H1 (cell line): ENCODE data around the gene AP3M1. TPM values are rescaled to one million over a fixed set of nuclear protein-coding genes. Genes with fewer than 3 reads are reported as not detected.
A peak's percentile ranks its signal among the peaks of the same experiment; 100 is the strongest.

Experiments
- CTCF ChIA-PET: fragments of 300-600 bp; sonication (Branson Sonifier 250); formaldehyde crosslinking; loops from one replicate; lab custom pipeline; 2021; ENCODE audit not compliant: partially characterized antibody; lab: Charles Lee
- POLR2A ChIA-PET: fragments of 300-600 bp; sonication (Branson Sonifier 250); formaldehyde crosslinking; loops from one replicate; lab custom pipeline; 2021; ENCODE audit warnings: inconsistent platforms; ENCODE audit not compliant: partially characterized antibody; lab: Charles Lee
- DNase-seq, 2 experiments: peaks; one replicate each; pipeline versions ENCODE4 v3.0.0 to v3.0.0-alpha.2; 2010 to 2022; ENCODE audit warnings: low spot score in 2 of 2, low read depth in 1 of 2, mixed read lengths in 1 of 2
- FAIRE-seq: peaks from 2 replicates; lab custom pipeline; 2011; peaks lifted over from hg19 to GRCh38; lab: Jason Lieb, UNC
- H2AFZ ChIP-seq: 2 replicates; pipeline ENCODE4 v1.8.1; 2012; ENCODE audit warnings: low read length, inconsistent platforms
- H2AK5ac ChIP-seq: 2 replicates; pipeline ENCODE4 v1.6.1; 2013; ENCODE audit warnings: low read depth, low read length
- H2BK120ac ChIP-seq: replicated peaks from 2 replicates; pipeline ENCODE3; 2013; ENCODE audit warnings: low read depth, low read length, inconsistent platforms
- H2BK12ac ChIP-seq: 2 replicates; pipeline ENCODE4 v1.6.1; 2013; ENCODE audit warnings: low read depth, low read length
- H2BK15ac ChIP-seq: 2 replicates; pipeline ENCODE4 v1.6.1; 2013; ENCODE audit warnings: low read length
- H2BK20ac ChIP-seq: 2 replicates; pipeline ENCODE4 v1.6.1; 2013; ENCODE audit warnings: low read length
- H2BK5ac ChIP-seq: 2 replicates; pipeline ENCODE4 v1.6.1; 2013; ENCODE audit warnings: low read depth, low read length
- H3K14ac ChIP-seq: 2 replicates; pipeline ENCODE4 v1.6.1; 2013; ENCODE audit warnings: inconsistent platforms; ENCODE audit not compliant: insufficient read length
- H3K18ac ChIP-seq: 2 replicates; pipeline ENCODE4 v1.6.1; 2013; ENCODE audit warnings: low read length; ENCODE audit errors: extremely low read depth
- H3K23ac ChIP-seq: 2 replicates; pipeline ENCODE4 v1.6.1; 2013; ENCODE audit warnings: inconsistent platforms; ENCODE audit not compliant: insufficient read length
- H3K23me2 ChIP-seq: 2 replicates; pipeline ENCODE4 v1.6.1; 2013; ENCODE audit warnings: low read depth, low read length
- H3K27ac ChIP-seq: 2 replicates; pipeline ENCODE4 v1.6.1; 2011; ENCODE audit warnings: low read depth, low read length, inconsistent platforms
- H3K27me3 ChIP-seq, 4 experiments: replicated peaks in 1 of 4; 1 replicate in 1 of 4; 2 replicates in 3 of 4; pipeline versions ENCODE4 v1.6.1 to v1.8.1; 2011 to 2013; ENCODE audit warnings: low read length in 3 of 4, mild to moderate bottlenecking in 3 of 4, inconsistent platforms in 2 of 4, mixed read lengths in 2 of 4, moderate library complexity in 1 of 4; ENCODE audit not compliant: control insufficient read depth in 3 of 4, insufficient read depth in 3 of 4; ENCODE audit errors: extremely low read depth in 1 of 4
- H3K36me3 ChIP-seq, 4 experiments: 2 replicates each; pipeline versions ENCODE4 v1.6.1 to v1.8.1; 2011 to 2013; ENCODE audit warnings: mild to moderate bottlenecking in 4 of 4, low read length in 3 of 4, moderate library complexity in 2 of 4, control low read depth in 1 of 4, inconsistent platforms in 1 of 4; ENCODE audit not compliant: insufficient read depth in 4 of 4, control insufficient read depth in 2 of 4
- H3K4ac ChIP-seq: replicated peaks from 2 replicates; pipeline ENCODE3; 2013; ENCODE audit warnings: low read length, low read depth, mixed read lengths, inconsistent platforms; ENCODE audit not compliant: insufficient read length
- H3K4me1 ChIP-seq, 4 experiments: replicated peaks in 1 of 4; 1 replicate in 1 of 4; 2 replicates in 3 of 4; pipeline versions ENCODE4 v1.6.1 to v1.8.1; 2011 to 2013; ENCODE audit warnings: low read length in 3 of 4, inconsistent platforms in 2 of 4, mixed read lengths in 1 of 4; ENCODE audit not compliant: insufficient read depth in 4 of 4, control insufficient read depth in 3 of 4
- H3K4me2 ChIP-seq, 2 experiments: 2 replicates each; pipeline versions ENCODE4 v1.6.1 to v1.8.1; 2011 to 2013; ENCODE audit warnings: low read depth in 2 of 2, low read length in 2 of 2, control low read depth in 1 of 2, inconsistent platforms in 1 of 2, mild to moderate bottlenecking in 1 of 2; ENCODE audit not compliant: insufficient read depth in 1 of 2
- H3K4me3 ChIP-seq, 4 experiments: fragments of 200-600, 300-600 bp in 1 of 4; sonication (generic), shearing (Covaris generic), sonication (Bioruptor Twin) in 1 of 4; 2 replicates each; pipeline versions ENCODE4 v1.5.1 to v1.8.1; 2011 to 2016; ENCODE audit warnings: low read length in 4 of 4, low read depth in 3 of 4, control low read depth in 2 of 4, inconsistent platforms in 2 of 4, mild to moderate bottlenecking in 2 of 4, mixed read lengths in 1 of 4, moderate library complexity in 1 of 4; ENCODE audit not compliant: insufficient read depth in 2 of 4; ENCODE audit errors: extremely low read depth in 1 of 4
- H3K56ac ChIP-seq: replicated peaks from 2 replicates; pipeline ENCODE3; 2013; ENCODE audit warnings: low read depth, mild to moderate bottlenecking, mixed read lengths, low read length, inconsistent platforms; ENCODE audit not compliant: insufficient read length
- H3K79me1 ChIP-seq: 2 replicates; pipeline ENCODE4 v1.6.1; 2013; ENCODE audit warnings: low read depth, low read length, control low read depth
- H3K79me2 ChIP-seq, 2 experiments: 2 replicates each; pipeline versions ENCODE4 v1.6.1 to v1.8.1; 2012 to 2013; ENCODE audit warnings: low read length in 2 of 2, mild to moderate bottlenecking in 2 of 2, inconsistent platforms in 1 of 2; ENCODE audit not compliant: insufficient read depth in 2 of 2, control insufficient read depth in 1 of 2
- H3K9ac ChIP-seq, 4 experiments: replicated peaks in 1 of 4; 1 replicate in 1 of 4; 2 replicates in 3 of 4; pipeline versions ENCODE4 v1.6.1 to v1.8.1; 2011 to 2013; ENCODE audit warnings: low read depth in 3 of 4, low read length in 3 of 4, control low read depth in 2 of 4, mild to moderate bottlenecking in 2 of 4, moderate library complexity in 2 of 4, inconsistent platforms in 1 of 4; ENCODE audit errors: extremely low read depth in 1 of 4
- H3K9me3 ChIP-seq, 2 experiments: 2 replicates each; pipeline versions ENCODE4 v1.6.1 to v1.8.1; 2012 to 2013; ENCODE audit warnings: mild to moderate bottlenecking in 2 of 2, moderate library complexity in 2 of 2, control low read depth in 1 of 2, inconsistent platforms in 1 of 2, low read depth in 1 of 2, low read length in 1 of 2, mixed read lengths in 1 of 2; ENCODE audit not compliant: insufficient read depth in 2 of 2
- H4K20me1 ChIP-seq, 2 experiments: replicated peaks in 1 of 2; 2 replicates each; pipeline versions ENCODE3 to v1.8.1; 2011 to 2013; ENCODE audit warnings: inconsistent platforms in 2 of 2, low read length in 2 of 2, mild to moderate bottlenecking in 1 of 2; ENCODE audit not compliant: insufficient read depth in 2 of 2, control insufficient read depth in 1 of 2
- H4K5ac ChIP-seq: 2 replicates; pipeline ENCODE4 v1.6.1; 2013; ENCODE audit warnings: low read length, low read depth, mixed read lengths, inconsistent platforms; ENCODE audit not compliant: insufficient read length
- H4K8ac ChIP-seq: 2 replicates; pipeline ENCODE4 v1.8.0; 2013; ENCODE audit warnings: mild to moderate bottlenecking, moderate library complexity, low read length, inconsistent platforms; ENCODE audit not compliant: insufficient read depth; ENCODE audit errors: extremely low read depth
- H4K91ac ChIP-seq: replicated peaks from 2 replicates; pipeline ENCODE3; 2013; ENCODE audit warnings: low read length, mixed read lengths, inconsistent platforms; ENCODE audit not compliant: insufficient read length
- PHF8 ChIP-seq: fragments of 200-600 bp; sonication (generic); conservative IDR thresholded peaks from 2 replicates; pipeline ENCODE4 v1.7.1; 2012; ENCODE audit warnings: low read depth, mild to moderate bottlenecking, inconsistent platforms, low read length, moderate library complexity
- SRF ChIP-seq: IDR thresholded peaks from 2 replicates; pipeline ENCODE4 v1.6.1; 2011; ENCODE audit warnings: mild to moderate bottlenecking, low read depth, low read length, moderate library complexity
- WGBS, 2 experiments: shearing (Covaris generic) in 1 of 2; methylation state at CpG; one replicate each; pipeline versions ENCODE4 v1.1.6 to v1.1.7; 2013 to 2015; ENCODE audit warnings: low lambda C conversion rate in 2 of 2, mixed read lengths in 2 of 2, inconsistent platforms in 1 of 2, low coverage in 1 of 2, missing lambda C conversion rate in 1 of 2; ENCODE audit not compliant: insufficient replicate concordance in 2 of 2, insufficient coverage in 1 of 2, insufficient read length in 1 of 2; ENCODE audit errors: extremely low coverage in 1 of 2, missing lambda C conversion rate in 1 of 2; 5-methylcytosine and 5-hydroxymethylcytosine counted together
- polyA plus RNA-seq, 7 experiments: library from polyadenylated mRNA; depleted of rRNA in 3 of 7; stranded (reverse) in 5 of 7; unstranded in 2 of 7; fragments of >200 nt in 5 of 7; fragments of 200-250 nt in 2 of 7; gene quantifications; 1 replicate in 5 of 7; 2 replicates in 1 of 7; 4 replicates in 1 of 7; pipeline versions ENCODE4 v1.2.1 to v1.2.3, GENCODE V29; 2011 to 2013; ENCODE audit warnings: missing spikeins in 2 of 7, mixed read lengths in 2 of 7
- total RNA-seq: library from RNA; stranded (reverse); fragmentation: NEBNext Ultra II Directional; extraction: Animal tissue kit (Norgen Biotek cat#: 25700); gene quantifications from 2 replicates; pipeline ENCODE4 v1.2.1, GENCODE V29; 2021
- TF ChIP-seq, protein P1 (sequence below): IDR thresholded peaks from 2 replicates; pipeline ENCODE4 v1.6.1; 2012; ENCODE audit warnings: inconsistent platforms

The AP3M1 gene
- total and polyA plus RNA-seq, 2 of the 8 experiments (the other 6 are each of a cell fraction or from before 2014, with no cell fraction given) = 23.9 to 38.9 TPM

DNA sequence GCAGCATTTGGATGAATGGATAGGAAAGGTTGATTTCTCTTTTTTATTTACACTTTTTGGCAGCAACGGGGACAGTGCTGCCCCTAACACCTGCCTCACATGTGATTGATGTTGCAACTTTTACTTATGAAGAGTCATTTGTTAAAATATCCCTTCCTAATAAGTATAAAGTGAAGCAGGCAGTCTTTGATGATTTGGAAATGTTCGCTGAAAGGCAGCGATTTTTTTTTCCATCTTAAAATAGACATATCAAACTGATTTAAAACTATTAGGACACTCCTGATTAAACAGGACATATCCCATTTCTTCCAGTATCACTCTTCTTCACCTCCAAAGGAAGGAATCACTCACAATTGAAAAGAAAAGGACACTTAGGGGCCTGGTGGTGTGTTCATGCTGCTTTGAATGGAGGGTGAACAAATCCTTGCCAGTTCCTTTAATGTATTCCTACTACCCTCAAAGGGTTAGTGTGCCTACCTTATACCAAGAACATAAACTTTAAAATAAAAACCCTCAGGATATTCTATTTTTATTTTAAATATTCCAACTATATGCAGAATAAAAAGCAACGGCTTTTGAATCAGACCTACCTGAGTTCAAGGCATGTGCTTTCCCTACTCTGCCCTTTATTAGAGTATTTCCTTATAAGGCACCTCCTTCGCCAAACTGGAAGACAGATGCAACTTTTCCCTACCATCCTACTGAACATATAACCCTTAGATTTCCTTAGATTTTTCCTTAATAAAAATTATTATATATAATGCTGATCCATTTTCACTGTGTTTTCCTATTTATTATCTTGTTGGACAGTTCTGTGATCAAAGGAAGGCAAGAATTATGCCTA lies 1.5 kb upstream of the AP3M1 start:
- peak overlapping the region; percentile 49 for H3K56ac ChIP-seq
- peaks cover 0 to 2% (median under 1%) of the 10 kb centered on the region in 4 experiments; a peak in 3 of 7 replicates for H3K4me1 ChIP-seq
- peak overlapping the region; percentile 72 to 75 for H3K4me2 ChIP-seq
- no peaks in the 10 kb centered on the region for H3K27me3 ChIP-seq
- H2AFZ ChIP-seq = 0 out of 2 replicates have a peak overlapping the region, but pooled peaks have one; percentile 20
- no peak overlapping the region for H3K14ac ChIP-seq
- H3K27ac ChIP-seq = peak overlapping the region; percentile 92
- H3K23me2 ChIP-seq = peaks cover 12% of the 10 kb centered on the region
- no peak overlapping the region; the same call in 1 of the 2 replicates for H4K8ac ChIP-seq
- H4K91ac ChIP-seq = no peak overlapping the region
- no peak overlapping the region for H2BK15ac ChIP-seq
- no peak overlapping the region for H4K5ac ChIP-seq
- H3K4me3 ChIP-seq = peak overlapping the region; percentile 79 to 98 (median 94)
- peaks cover 3 to 74% of the 10 kb centered on the region in 2 experiments; a peak in 3 of 4 replicates for H3K79me2 ChIP-seq
- H3K36me3 ChIP-seq = no peaks in the 10 kb centered on the region
- peaks cover 0 to 4% of the 10 kb centered on the region in 2 experiments for H4K20me1 ChIP-seq
- 24% methylated on average over 5 of the region's 5 CpGs; no CpG with 5 or more reads in 1 of the 2 experiments for WGBS, 2 experiments
- POLR2A ChIA-PET = interaction anchor here (0.7 to 2.5 kb wide), 9 partner anchors 10 to 153 kb away, joined by 3 to 20 read pairs (median 4); no protein-coding TSS in a partner anchor
- H3K9ac ChIP-seq = peak overlapping the region; percentile 83 to 94 (median 88)
- FAIRE-seq (no peak), DNase-seq (no peak)
- no peaks in the 10 kb centered on the region for H3K9me3 ChIP-seq
- H3K18ac ChIP-seq = no peak overlapping the region
- H3K23ac ChIP-seq = no peak overlapping the region
- peak overlapping the region; percentile 96; the same call in 1 of the 2 replicates for H2BK5ac ChIP-seq
- peaks cover 2% of the 10 kb centered on the region for H3K79me1 ChIP-seq
- H2BK120ac ChIP-seq = no peak overlapping the region
- TF ChIP-seq PHF8 (no peak), SRF (peak; percentile 59; the same call in 1 of the 2 replicates)
- TF ChIP-seq, protein P1, sequence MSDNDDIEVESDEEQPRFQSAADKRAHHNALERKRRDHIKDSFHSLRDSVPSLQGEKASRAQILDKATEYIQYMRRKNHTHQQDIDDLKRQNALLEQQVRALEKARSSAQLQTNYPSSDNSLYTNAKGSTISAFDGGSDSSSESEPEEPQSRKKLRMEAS = no peak
- CTCF ChIA-PET = interaction anchor here (0.6 to 1.6 kb wide), 7 partner anchors 16 to 1070 kb away, joined by 3 to 5 read pairs (median 3); no protein-coding TSS in a partner anchor
- no peak overlapping the region for H2BK12ac ChIP-seq
- H2BK20ac ChIP-seq = no peak overlapping the region
- H2AK5ac ChIP-seq = no peak overlapping the region
- H3K4ac ChIP-seq = no peak overlapping the region
